ENCODE data around the gene SLC2A11.

Gene SLC2A11, protein sequence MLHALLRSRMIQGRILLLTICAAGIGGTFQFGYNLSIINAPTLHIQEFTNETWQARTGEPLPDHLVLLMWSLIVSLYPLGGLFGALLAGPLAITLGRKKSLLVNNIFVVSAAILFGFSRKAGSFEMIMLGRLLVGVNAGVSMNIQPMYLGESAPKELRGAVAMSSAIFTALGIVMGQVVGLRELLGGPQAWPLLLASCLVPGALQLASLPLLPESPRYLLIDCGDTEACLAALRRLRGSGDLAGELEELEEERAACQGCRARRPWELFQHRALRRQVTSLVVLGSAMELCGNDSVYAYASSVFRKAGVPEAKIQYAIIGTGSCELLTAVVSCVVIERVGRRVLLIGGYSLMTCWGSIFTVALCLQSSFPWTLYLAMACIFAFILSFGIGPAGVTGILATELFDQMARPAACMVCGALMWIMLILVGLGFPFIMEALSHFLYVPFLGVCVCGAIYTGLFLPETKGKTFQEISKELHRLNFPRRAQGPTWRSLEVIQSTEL

GRCh38 chr22:23857606-23858483 lies at the start of gene SLC2A11:
SLC2A11 (plus strand) TSS chr22:23857875; CDS start chr22:23858000, 125 bp downstream.
- DNase-seq, result peak; percentile 96

DNA sequence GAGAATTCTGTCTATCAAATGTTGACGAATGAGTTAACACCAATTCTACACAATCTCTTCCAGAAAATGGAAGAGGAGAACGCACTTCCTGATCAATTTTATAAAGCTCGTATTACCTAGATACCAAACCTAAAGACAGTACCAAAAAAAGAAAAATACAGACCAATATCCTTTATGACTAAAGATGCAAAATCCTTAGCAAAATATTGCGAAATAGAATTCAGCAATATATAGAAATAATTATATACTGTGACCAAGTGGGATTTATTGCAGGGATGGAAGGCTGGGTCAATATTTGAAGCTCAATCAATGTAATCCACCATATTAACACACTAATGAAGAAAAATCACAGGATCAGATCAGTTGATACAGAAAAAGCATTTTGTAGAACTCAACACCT lies 45.3 kb upstream of the SLC2A11 start:
- DNase-seq, result no peak

DNA sequence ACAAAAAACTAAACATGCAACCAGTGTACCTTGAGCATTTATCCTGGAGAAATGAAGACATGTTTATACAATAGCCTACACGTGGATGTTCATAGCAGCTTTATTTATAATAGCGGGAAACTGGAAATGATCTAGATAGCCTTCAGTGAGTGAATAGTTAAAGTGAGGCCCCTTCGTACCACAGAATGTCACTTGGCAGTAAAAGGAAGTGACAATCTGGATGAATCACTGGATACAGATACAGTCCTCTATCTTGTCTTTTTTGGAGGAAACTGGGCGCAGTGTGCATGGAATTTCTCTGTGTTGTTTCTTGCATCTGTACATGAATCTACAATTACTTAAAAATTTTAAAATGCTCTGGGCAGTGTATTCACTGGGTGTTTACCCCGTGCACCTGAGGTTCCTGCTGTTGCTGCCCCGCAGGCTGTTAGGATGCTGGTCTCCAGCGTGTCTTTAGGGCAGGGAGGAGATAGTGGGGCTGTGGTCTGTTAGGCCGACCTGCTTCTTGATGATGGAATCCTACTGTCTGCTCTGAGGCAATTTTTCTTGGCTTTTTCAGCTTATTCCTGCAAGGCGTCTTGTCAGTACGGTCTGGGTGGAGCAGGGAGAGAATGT lies 42.0 kb upstream of the SLC2A11 start:
- DNase-seq, result no peak

GRCh38 chr22:23816156-23816976 lies 41.3 kb upstream of the SLC2A11 start:
- no peak for DNase-seq

DNA sequence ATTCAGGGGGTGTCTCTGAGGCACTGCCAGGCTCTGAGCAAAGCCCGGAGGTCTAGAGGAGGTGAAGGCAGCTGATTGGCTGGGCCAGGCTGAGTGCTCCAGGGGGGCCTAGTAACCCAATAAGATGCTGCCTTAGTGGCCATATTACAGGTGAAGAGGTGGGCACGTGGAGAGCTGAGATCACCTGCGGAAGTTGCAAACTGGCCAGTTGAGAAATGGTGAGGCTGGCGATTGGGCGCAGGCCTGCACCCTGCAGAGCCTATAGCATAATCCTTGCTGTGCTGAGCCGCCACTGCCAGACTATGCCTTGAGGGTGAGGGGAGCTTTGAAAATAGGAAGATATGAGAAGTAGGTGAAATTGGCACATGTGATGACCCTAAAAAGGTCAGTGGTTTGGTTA lies 40.5 kb upstream of the SLC2A11 start:
- no peak for DNase-seq

DNA sequence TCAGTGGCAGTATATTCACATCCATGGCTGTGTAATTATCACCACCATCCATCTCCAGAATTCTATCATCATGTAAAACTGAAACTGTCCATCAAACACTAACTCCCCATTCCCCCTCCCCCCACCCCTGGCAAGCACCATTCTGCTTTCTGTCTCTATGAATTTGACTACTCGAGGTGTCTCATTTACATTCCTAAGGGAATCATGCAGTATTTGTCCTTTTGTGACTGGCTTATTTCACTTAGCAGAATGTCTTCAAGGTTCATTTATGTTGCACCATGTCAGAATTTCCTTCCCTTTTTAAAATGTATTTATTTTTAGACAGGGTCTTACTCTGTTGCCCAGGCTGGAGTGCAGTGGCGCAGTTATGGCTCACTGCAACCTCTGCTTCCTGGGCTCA lies 39.1 kb upstream of the SLC2A11 start:
- no peak for DNase-seq

- no peak for DNase-seq
Observed at GRCh38 chr22:23820748-23821211, 36.9 kb upstream of the SLC2A11 start.

DNA sequence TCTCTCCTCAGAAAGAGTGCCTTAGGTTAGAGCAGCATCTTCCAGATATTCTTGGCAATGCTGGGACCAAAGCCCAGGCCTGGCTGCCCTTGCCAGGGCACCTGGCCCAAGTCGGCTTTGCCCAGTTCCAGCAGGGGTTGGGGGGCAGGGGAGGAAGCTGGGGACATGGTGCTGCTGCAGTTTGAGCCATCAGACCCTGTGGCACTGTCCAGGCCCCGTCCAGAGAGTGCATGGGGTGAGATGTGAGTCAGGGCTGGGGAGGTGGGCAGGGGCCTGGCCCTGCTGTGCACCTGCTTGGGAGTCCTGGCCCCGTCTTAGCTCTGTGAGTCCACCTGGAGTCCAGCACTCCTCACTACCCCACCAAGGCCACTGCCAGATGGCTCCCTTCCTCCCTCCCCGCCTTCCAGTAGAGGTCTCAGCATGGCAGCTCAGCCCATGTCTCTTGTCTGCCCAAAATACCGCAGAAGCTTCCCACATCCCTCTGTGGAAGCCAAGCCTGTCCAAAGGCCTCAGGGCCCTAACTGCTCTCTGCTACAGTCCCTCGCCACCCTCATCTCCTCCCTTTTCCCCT lies 35.5 kb upstream of the SLC2A11 start:
- DNase-seq, result no peak

GRCh38 chr22:23823331-23823791 lies 34.3 kb upstream of the SLC2A11 start:
- no peak for DNase-seq

DNA sequence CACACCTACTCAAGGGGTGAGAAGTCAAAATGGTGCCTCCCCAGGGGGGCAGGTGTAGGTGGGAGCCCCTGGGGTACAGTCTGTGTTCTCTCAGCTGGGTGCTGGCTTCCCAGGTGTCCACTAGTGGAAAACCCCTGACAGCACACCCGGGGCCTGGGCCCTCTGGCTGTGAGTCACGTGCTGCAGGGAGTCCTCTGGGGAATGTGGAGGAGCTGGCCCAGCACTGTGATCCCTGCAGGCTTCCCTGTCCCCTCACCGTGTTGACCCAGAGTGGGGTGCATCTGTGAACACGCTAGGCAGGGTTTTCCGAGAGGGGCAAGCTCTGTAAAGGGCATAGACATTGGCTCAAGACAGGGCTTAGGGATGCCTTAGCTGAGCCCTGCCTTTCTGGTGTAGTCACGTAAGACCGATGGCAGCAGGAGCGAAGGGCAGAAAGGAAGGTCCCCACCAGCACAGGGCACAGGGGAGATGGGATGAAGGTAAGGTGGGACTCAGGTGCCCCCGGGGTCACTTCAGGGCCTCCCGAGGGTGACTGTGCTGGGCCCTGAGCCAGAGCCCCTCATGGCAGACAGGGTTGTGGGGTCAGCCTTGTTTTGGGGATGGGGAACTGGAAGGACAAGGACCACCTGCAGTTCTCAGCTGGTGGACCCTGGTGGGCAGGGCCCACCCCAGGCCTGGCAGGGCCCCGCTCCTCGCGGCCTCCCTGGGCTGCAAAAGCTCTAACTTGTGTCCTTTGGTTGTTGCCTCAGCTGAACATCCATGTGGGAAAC lies 33.0 kb upstream of the SLC2A11 start:
- DNase-seq, result no peak

DNA sequence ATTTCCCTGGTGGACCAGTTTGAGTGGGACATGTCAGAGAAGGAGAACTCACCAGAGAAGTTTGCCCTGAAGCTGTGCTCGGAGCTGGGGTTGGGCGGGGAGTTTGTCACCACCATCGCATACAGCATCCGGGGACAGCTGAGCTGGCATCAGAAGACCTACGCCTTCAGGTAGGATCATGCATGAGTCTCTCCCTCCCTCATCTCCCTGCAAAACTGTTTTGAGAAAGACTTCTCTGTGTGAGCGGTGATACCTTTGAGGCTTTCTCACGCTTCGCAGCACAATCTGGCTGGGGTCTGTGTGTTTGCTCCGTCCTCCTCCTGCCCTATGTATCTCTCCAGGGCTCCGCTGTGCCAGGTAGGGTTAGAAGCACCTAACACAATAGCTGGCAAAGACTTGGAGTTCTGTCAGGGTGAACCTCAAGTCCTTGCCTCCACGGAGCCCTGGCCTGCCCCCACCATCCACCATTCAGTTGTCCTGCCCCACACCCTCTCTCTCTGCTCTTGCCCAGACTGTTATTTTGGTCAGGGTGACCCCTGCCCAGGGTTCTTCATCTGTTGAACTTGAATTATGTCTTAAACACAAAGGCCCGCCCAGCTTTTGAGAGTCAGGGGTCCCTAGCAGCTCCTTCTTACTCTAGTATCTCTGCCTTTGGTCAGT lies 32.3 kb upstream of the SLC2A11 start:
- no peak for DNase-seq

DNA sequence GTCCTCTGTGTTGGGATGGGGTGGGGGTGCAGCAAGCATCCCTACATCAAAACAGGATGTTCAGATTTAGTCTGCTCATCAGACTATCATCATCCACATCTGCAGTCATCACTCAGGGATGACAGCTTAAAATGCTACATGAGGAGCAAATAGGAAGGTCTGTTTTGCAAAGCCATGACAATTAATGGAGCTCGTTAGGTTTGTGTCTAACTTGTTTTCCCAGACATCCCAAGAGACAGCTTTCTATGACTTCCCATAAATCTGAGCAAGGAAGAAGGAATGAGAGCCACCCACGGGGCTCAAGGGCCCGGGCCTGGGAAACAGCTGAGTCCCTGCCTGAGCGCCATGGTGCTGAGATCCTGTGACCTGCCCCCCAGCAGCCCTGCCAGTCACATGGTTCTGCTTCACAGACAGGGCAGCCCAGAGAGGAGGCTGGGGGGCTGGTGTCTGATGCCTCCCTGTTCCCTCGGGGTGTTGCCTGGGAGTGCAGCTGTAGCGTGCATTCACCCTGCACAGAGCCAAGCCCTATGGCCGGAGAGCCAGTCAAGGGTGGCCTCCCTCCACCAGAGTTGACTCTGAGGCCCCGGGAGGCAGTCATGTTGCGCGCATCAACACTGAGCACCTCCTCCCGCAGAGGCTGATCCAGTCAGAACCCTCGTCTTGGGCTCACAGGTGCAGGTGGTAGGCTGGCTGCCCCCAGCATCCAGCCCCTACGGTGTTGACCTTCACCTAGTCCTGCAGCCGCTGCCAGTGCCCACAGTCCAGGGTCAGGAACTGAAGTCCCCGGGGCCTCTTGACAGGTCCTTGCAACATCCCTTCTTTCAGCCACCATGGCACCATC lies 30.9 kb upstream of the SLC2A11 start:
- DNase-seq, result no peak

GRCh38 chr22:23827351-23827995 lies 30.2 kb upstream of the SLC2A11 start:
- no peak for DNase-seq

- DNase-seq, result no peak
Observed at GRCh38 chr22:23828800-23829680, 28.6 kb upstream of the SLC2A11 start.

DNA sequence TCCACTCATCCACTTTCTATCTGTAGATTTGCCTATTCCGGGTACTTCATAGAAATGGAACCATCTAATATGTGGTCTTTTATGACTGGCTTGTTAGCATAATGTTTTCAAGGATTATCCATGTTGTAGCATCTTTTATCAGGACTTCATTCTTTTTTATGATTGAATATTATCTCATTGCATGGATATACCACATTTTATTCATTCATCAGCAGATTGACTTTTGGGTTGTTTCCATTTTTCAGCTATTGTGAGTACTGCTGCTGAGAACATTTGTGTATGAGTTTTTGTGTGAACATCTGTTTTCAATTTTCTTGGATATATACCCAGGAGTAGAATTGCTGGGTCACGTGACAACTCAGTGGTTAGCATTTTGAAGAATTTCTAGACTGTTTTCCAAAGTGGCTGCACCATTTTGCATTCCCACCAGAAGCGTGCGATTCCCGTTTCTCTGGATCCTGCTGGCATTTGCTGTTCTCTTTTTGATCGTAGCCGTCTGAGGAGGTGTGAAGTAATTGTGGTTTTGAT lies 27.8 kb upstream of the SLC2A11 start:
- no peak for DNase-seq

- DNase-seq, result no peak
Observed at GRCh38 chr22:23831261-23831660, 26.4 kb upstream of the SLC2A11 start.

- DNase-seq, result no peak
Observed at GRCh38 chr22:23831781-23832180, 25.9 kb upstream of the SLC2A11 start.

Measured in activated CD8-positive, alpha-beta memory T cell treated with anti-CD3 and anti-CD28 coated beads, Interleukin-2, amount 50 U/mL, for 48 hours (primary cell).